Gastroesophageal sphincter (tissue), 4 donors: ENCODE measurements around the gene AGBL4. TPM values are rescaled to one million over a fixed set of nuclear protein-coding genes. Genes with fewer than 3 reads are reported as not detected.

Source experiments
- ATAC-seq: fragments of 150-250 bp; one replicate; pipeline ENCODE4 v1.9.1; 2016; ENCODE audit warnings: mild to moderate bottlenecking, moderate library complexity
- H3K27ac ChIP-seq, 4 donors: fragments of 200-600 bp; sonication (generic) in 3 of 4; 1 replicate in 3 of 4; 2 replicates in 1 of 4; pipeline ENCODE4 v1.5.1; 2016 to 2019
- H3K27me3 ChIP-seq: fragments of 200-600 bp; sonication (generic); one replicate; pipeline ENCODE4 v1.5.1; 2019
- H3K36me3 ChIP-seq, 2 donors: fragments of 200-600 bp; sonication (generic); one replicate each; pipeline ENCODE4 v1.5.1; 2019; ENCODE audit warnings: control low read depth in 1 of 2
- H3K4me1 ChIP-seq, 3 donors: fragments of 200-600 bp; sonication (generic); 1 replicate in 2 of 3; 2 replicates in 1 of 3; pipeline ENCODE4 v1.5.1; 2016 to 2019; ENCODE audit warnings: control low read depth in 2 of 3
- H3K4me3 ChIP-seq, 2 donors: fragments of 200-600 bp; sonication (generic); one replicate each; pipeline ENCODE4 v1.5.1; 2019; ENCODE audit warnings: mild to moderate bottlenecking in 1 of 2, moderate library complexity in 1 of 2
- H3K9me3 ChIP-seq, 3 donors: fragments of 200-600 bp; sonication (generic); one replicate each; pipeline ENCODE4 v1.5.1; 2017 to 2019; ENCODE audit warnings: control low read depth in 2 of 3
- CTCF ChIP-seq, 4 experiments: fragments of 200-600 bp in 2 of 4; fragments of 450-650 bp in 2 of 4; sonication (generic) in 1 of 4; IDR thresholded peaks; one replicate each; pipeline ENCODE4 v1.5.1; 2017 to 2019; ENCODE audit warnings: antibody characterized with exemption in 4 of 4, mild to moderate bottlenecking in 2 of 4, moderate library complexity in 2 of 4
- EP300 ChIP-seq: sonication (generic); formaldehyde crosslinking; IDR thresholded peaks from one replicate; pipeline ENCODE4 v1.6.1; 2017; ENCODE audit warnings: antibody characterized with exemption, mild to moderate bottlenecking
- POLR2A ChIP-seq, 2 donors: fragments of 450-650 bp; IDR thresholded peaks; one replicate each; pipeline ENCODE4 v1.6.1; 2017; ENCODE audit warnings: antibody characterized with exemption in 2 of 2, mild to moderate bottlenecking in 2 of 2, moderate library complexity in 1 of 2
- POLR2AphosphoS5 ChIP-seq: sonication (generic); formaldehyde crosslinking; IDR thresholded peaks from one replicate; pipeline ENCODE4 v1.6.1; 2017; ENCODE audit warnings: antibody characterized with exemption
- WGBS, 2 donors: methylation state at CpG; one replicate each; pipeline ENCODE4 v1.1.5; 2018; ENCODE audit warnings: low coverage in 1 of 2; 5-methylcytosine and 5-hydroxymethylcytosine counted together
- total RNA-seq, 4 donors: library from RNA; depleted of rRNA; stranded (reverse); fragments of >200 nt; gene quantifications; one replicate each; pipeline ENCODE4 v1.1.0, GENCODE V29; 2016

The AGBL4 gene
- total RNA-seq, 4 donors from 2014 or later: 1.6 TPM; not detected in 3

GRCh38 chr1:48676376-48676775 lies 1347.4 kb downstream of the AGBL4 start:
- TF ChIP-seq EP300 (no peak), POLR2A (IDR thresholded peaks at IDR 0.05) (no peak)
- ATAC-seq: no peak
- Histone ChIP-seq H3K4me1 (peaks cover 0 to 6% (median 0%) of the 10 kb centered on the region in 3 donors), H3K27ac (no peak overlapping the region), H3K9me3 (no peaks in the 10 kb centered on the region), H3K4me3 (no peak overlapping the region), H3K36me3 (no peaks in the 10 kb centered on the region), H3K27me3 (no peaks in the 10 kb centered on the region)
- 90% methylated on average over 5 of the region's 7 CpGs; no CpG with 5 or more reads in 1 of the 2 donors for WGBS, 2 donors

- ATAC-seq: no peak
- TF ChIP-seq EP300 (no peak), POLR2A (IDR thresholded peaks at IDR 0.05) (no peak), CTCF (IDR thresholded peaks at IDR 0.05) (no peak), POLR2AphosphoS5 (no peak)
- Histone ChIP-seq H3K4me3 (no peak overlapping the region), H3K9me3 (no peaks in the 10 kb centered on the region), H3K27me3 (no peaks in the 10 kb centered on the region), H3K4me1 (peaks cover 0 to 6% (median 0%) of the 10 kb centered on the region in 3 donors), H3K36me3 (no peaks in the 10 kb centered on the region), H3K27ac (no peak overlapping the region)
- 58% methylated on average over 2 of the region's 3 CpGs; no CpG with 5 or more reads in 1 of the 2 donors for WGBS, 2 donors
These were observed 1348.5 kb downstream of the AGBL4 start for GRCh38 chr1:48675251-48675650.

GRCh38 chr1:48674641-48675040 lies 1349.1 kb downstream of the AGBL4 start:
- H3K27me3 ChIP-seq: no peaks in the 10 kb centered on the region
- TF ChIP-seq EP300 (no peak), POLR2A (IDR thresholded peaks at IDR 0.05) (no peak), CTCF (IDR thresholded peaks at IDR 0.05) (no peak), POLR2AphosphoS5 (no peak)
- H3K9me3 ChIP-seq: no peaks in the 10 kb centered on the region
- peaks cover 0 to 6% (median 0%) of the 10 kb centered on the region in 3 donors for H3K4me1 ChIP-seq
- ATAC-seq: no peak
- no peak overlapping the region for H3K27ac ChIP-seq
- H3K4me3 ChIP-seq: no peak overlapping the region
- WGBS, 2 donors: 54 to 63% methylated on average over 2 of the region's 2 CpGs
- H3K36me3 ChIP-seq: no peaks in the 10 kb centered on the region

- no peak for ATAC-seq
- WGBS, 2 donors: 49 to 71% methylated on average over 5 to 7 of the region's 12 CpGs
- Histone ChIP-seq H3K4me3 (no peak overlapping the region), H3K4me1 (peaks cover 0 to 6% (median 0%) of the 10 kb centered on the region in 3 donors), H3K9me3 (no peaks in the 10 kb centered on the region), H3K36me3 (no peaks in the 10 kb centered on the region), H3K27ac (no peak overlapping the region), H3K27me3 (no peaks in the 10 kb centered on the region)
- TF ChIP-seq EP300: no peak
- no peak for TF ChIP-seq CTCF (IDR thresholded peaks at IDR 0.05)
These were observed 1350.2 kb downstream of the AGBL4 start for GRCh38 chr1:48673332-48674105.

- no peaks in the 10 kb centered on the region for H3K9me3 ChIP-seq
- no peaks in the 10 kb centered on the region for H3K36me3 ChIP-seq
- no peaks in the 10 kb centered on the region for H3K4me1 ChIP-seq
- TF ChIP-seq POLR2A (IDR thresholded peaks at IDR 0.05) (no peak), CTCF (IDR thresholded peaks at IDR 0.05) (no peak), POLR2AphosphoS5 (no peak), EP300 (no peak)
- no peak overlapping the region for H3K27ac ChIP-seq
- ATAC-seq: no peak
- no peak overlapping the region for H3K4me3 ChIP-seq
- H3K27me3 ChIP-seq: no peaks in the 10 kb centered on the region
- WGBS, 2 donors: 0% methylated on average over 1 of the region's 1 CpG; no CpG with 5 or more reads in 1 of the 2 donors
These were observed 1352.2 kb downstream of the AGBL4 start for GRCh38 chr1:48671578-48671977.
